Natural killer cell (primary cell): Measurements from ENCODE around the gene LDHAL6A. TPM values are rescaled to one million over a fixed set of nuclear protein-coding genes. Genes with fewer than 3 reads are reported as not detected.
"Not testable (repeated sequence)": the region's sequence is repeated elsewhere in the genome, so short reads cannot be mapped to it uniquely, and the experiment has no call there.

ENCODE experiments used
- ATAC-seq, 3 donors: fragments of 150-1000 bp in 2 of 3; fragments of 200-7000 bp in 1 of 3; cut with Tn5 transposase; 1 replicate in 1 of 3; 2 replicates in 2 of 3; pipeline ENCODE4 v1.10.0; 2021; ENCODE audit warnings: mild to moderate bottlenecking in 2 of 3, moderate library complexity in 2 of 3
- DNase-seq, 2 donors: peaks; one replicate each; pipeline versions ENCODE4 v3.0.0 to v3.0.0-alpha.2; 2013 to 2021; ENCODE audit warnings: mixed read lengths in 1 of 2
- H3K27ac ChIP-seq: one replicate; pipeline ENCODE4 v1.5.1; 2013; ENCODE audit warnings: mild to moderate bottlenecking, low read length
- H3K27me3 ChIP-seq: one replicate; pipeline ENCODE4 v1.6.1; 2013; ENCODE audit warnings: low read length; ENCODE audit not compliant: control insufficient read depth, insufficient read depth
- H3K36me3 ChIP-seq: one replicate; pipeline ENCODE4 v1.6.1; 2013; ENCODE audit warnings: low read length; ENCODE audit not compliant: control insufficient read depth, insufficient read depth
- H3K4me1 ChIP-seq: one replicate; pipeline ENCODE4 v1.6.1; 2013; ENCODE audit warnings: low read length; ENCODE audit not compliant: control insufficient read depth, insufficient read depth
- H3K4me3 ChIP-seq: one replicate; pipeline ENCODE4 v1.5.1; 2013; ENCODE audit warnings: low read length
- H3K9me3 ChIP-seq: one replicate; pipeline ENCODE4 v1.6.1; 2013; ENCODE audit warnings: low read length; ENCODE audit not compliant: control insufficient read depth, insufficient read depth
- H3K27ac Mint-ChIP-seq, 2 donors: one replicate each; pipeline ENCODE4 v1.8.0; 2022; ENCODE audit warnings: mild to moderate bottlenecking in 2 of 2, mixed read lengths in 2 of 2, moderate library complexity in 1 of 2
- H3K27me3 Mint-ChIP-seq, 2 donors: one replicate each; pipeline ENCODE4 v1.8.0; 2022; ENCODE audit warnings: low read depth in 2 of 2, mixed read lengths in 2 of 2
- H3K36me3 Mint-ChIP-seq: one replicate; pipeline ENCODE4 v1.8.0; 2022; ENCODE audit warnings: mixed read lengths
- H3K4me1 Mint-ChIP-seq, 2 donors: one replicate each; pipeline ENCODE4 v1.8.0; 2022; ENCODE audit warnings: mixed read lengths in 2 of 2
- H3K4me3 Mint-ChIP-seq: one replicate; pipeline ENCODE4 v1.8.0; 2022; ENCODE audit warnings: mild to moderate bottlenecking, moderate library complexity, mixed read lengths
- H3K9me3 Mint-ChIP-seq, 2 donors: one replicate each; pipeline ENCODE4 v1.8.0; 2022; ENCODE audit warnings: mixed read lengths in 2 of 2
- CTCF ChIP-seq: fragments of 200-600 bp; IDR thresholded peaks from one replicate; pipeline ENCODE4 v1.8.0; 2022; ENCODE audit warnings: antibody characterized with exemption
- WGBS: methylation state at CpG from one replicate; pipeline ENCODE4 v1.1.7; 2013; ENCODE audit warnings: missing lambda C conversion rate; ENCODE audit not compliant: insufficient coverage; 5-methylcytosine and 5-hydroxymethylcytosine counted together
- intact Hi-C: fragments of 100-400 bp; cut with micrococcal nuclease; formaldehyde crosslinking; loops from one replicate; pipeline ENCODE4 v1.14.2; 2022
- total RNA-seq, 4 donors: library from RNA; stranded (reverse); fragments of 120-200 nt in 1 of 4; gene quantifications; one replicate each; pipeline versions ENCODE4 v1.2.3 to v1.2.4, GENCODE V29; 2013 to 2022

The LDHAL6A gene
- under 1 TPM; 0.15 to 0.82 (median 0.72) TPM for total RNA-seq
- total RNA-seq (2013): 0.34 TPM

DNA sequence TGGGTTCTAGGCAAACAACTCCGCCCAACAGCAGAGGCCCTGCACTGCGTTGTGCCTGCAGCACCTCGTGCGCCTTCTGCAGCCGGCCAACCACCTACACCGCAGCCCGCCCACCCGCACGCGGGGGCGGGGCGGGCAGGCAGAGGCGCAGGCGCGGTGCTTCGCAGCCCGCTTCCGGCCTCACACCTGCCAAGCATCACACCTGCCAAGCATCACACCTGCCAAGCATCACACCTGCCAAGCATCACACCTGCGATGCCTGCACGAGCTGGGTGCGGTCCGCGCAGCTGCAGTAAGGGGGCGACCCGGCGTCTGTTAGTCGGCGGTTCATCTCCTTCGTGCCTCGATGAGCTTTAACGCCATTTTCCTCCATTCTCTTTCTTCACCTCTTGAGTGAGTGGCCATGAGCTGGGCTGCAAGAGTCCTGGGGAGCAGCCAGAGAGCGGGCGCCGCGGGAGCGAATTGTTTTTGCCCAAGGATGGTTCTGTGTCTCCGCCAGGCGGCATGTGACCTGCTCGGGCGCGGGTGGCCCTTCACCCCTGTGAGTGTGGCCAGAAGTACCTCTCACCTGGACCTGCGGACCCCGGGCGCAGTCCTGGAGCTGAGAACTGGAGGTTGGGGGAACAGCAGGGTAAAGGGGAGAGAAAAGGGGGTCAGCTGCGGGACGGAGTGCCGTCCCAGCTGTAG lies at the start of gene LDHAL6A:
Gene LDHAL6A (plus strand): TSS at position 171 of the 687 bp plus-strand sequence. CDS start 825 bp downstream, outside the sequence.
- Mint-ChIP-seq H3K36me3 (no peaks in the 10 kb centered on the region), H3K4me1 (peaks cover 0 to 6% of the 10 kb centered on the region in 2 donors), H3K27me3 (no peaks in the 10 kb centered on the region), H3K9me3 (no peaks in the 10 kb centered on the region), H3K27ac (peak within 1 kb of the TSS in 1 of 2 donors; percentile 19), H3K4me3 (peak within 1 kb of the TSS; percentile 49)
- intact Hi-C loops: no loop called here
- Histone ChIP-seq H3K4me3 (no peak within 1 kb of the TSS), H3K27ac (no peak within 1 kb of the TSS), H3K27me3 (no peaks in the 10 kb centered on the region), H3K36me3 (no peaks in the 10 kb centered on the region), H3K9me3 (no peaks in the 10 kb centered on the region), H3K4me1 (no peaks in the 10 kb centered on the region)
- DNase-seq (peak; percentile 5 to 25), ATAC-seq (peak; percentile 53 to 89 (median 76))
- no peak for TF ChIP-seq CTCF
- 69% methylated on average over 47 of the region's 47 CpGs for WGBS

- H3K9me3 Mint-ChIP-seq, H3K27me3 Mint-ChIP-seq, H3K27ac ChIP-seq, H3K27ac Mint-ChIP-seq, ATAC-seq, H3K27me3 ChIP-seq, H3K4me3 Mint-ChIP-seq, DNase-seq, intact Hi-C loops, H3K4me1 ChIP-seq, H3K4me3 ChIP-seq, H3K9me3 ChIP-seq: not testable (repeated sequence)
- 100% methylated on average over 3 of the region's 3 CpGs for WGBS
- peaks cover 28% of the 10 kb centered on the region for H3K36me3 Mint-ChIP-seq
- H3K36me3 ChIP-seq: peaks cover 56% of the 10 kb centered on the region
- H3K4me1 Mint-ChIP-seq: peaks cover 4 to 12% of the 10 kb centered on the region in 2 donors
Observed at GRCh38 chr11:18407400-18407799, 48.3 kb upstream of the LDHAL6A start.

- H3K36me3 Mint-ChIP-seq: peaks cover 15% of the 10 kb centered on the region
- H3K4me3 ChIP-seq: no peak overlapping the region
- no peaks in the 10 kb centered on the region for H3K9me3 Mint-ChIP-seq
- no peak overlapping the region for H3K27ac ChIP-seq
- DNase-seq (no peak), ATAC-seq (no peak)
- H3K4me3 Mint-ChIP-seq: no peak overlapping the region
- no peak overlapping the region for H3K27ac Mint-ChIP-seq
- H3K4me1 Mint-ChIP-seq: peaks cover 4 to 13% of the 10 kb centered on the region in 2 donors
- H3K27me3 Mint-ChIP-seq: no peaks in the 10 kb centered on the region
- no peak for TF ChIP-seq CTCF
- H3K27me3 ChIP-seq: no peaks in the 10 kb centered on the region
- peaks cover 5% of the 10 kb centered on the region for H3K4me1 ChIP-seq
- H3K9me3 ChIP-seq: no peaks in the 10 kb centered on the region
- peaks cover 42% of the 10 kb centered on the region for H3K36me3 ChIP-seq
- intact Hi-C loops: no loop called here
- 96% methylated on average over 7 of the region's 9 CpGs for WGBS
Observed at GRCh38 chr11:18408558-18409291, 46.9 kb upstream of the LDHAL6A start.

DNA sequence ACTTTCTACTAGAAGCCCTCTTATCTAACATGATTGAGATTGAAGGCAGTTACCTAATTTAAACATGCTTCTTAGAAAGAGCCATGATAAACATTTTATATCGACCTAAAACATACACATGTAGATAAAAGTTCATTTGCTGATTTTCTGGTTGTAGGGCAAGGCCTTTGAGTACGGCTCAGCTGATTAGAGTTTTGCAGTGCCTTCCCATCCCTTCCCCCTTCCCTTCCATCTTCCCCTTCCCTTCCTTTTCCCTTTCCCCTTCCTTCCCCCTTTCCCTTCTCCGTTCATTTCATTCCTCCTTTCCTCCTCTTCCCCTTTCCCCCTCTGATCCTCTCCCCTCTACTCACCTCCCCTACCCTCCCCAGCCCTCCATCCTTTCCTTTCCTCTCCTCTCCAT lies 39.2 kb upstream of the LDHAL6A start:
- no peak for TF ChIP-seq CTCF
- intact Hi-C loops: no loop called here
- 82% methylated on average over 2 of the region's 3 CpGs for WGBS

More for the DNA sequence above, 39.2 kb upstream of the LDHAL6A start:
- Mint-ChIP-seq H3K4me3 (no peak overlapping the region), H3K27ac (no peak overlapping the region), H3K9me3 (no peaks in the 10 kb centered on the region), H3K4me1 (peaks cover 4 to 7% of the 10 kb centered on the region in 2 donors), H3K27me3 (no peaks in the 10 kb centered on the region), H3K36me3 (no peaks in the 10 kb centered on the region)
- Histone ChIP-seq H3K27me3 (peaks cover 2% of the 10 kb centered on the region), H3K9me3 (no peaks in the 10 kb centered on the region), H3K4me3 (no peak overlapping the region), H3K4me1 (peaks cover 5% of the 10 kb centered on the region), H3K36me3 (no peaks in the 10 kb centered on the region), H3K27ac (no peak overlapping the region)
- DNase-seq: no peak
- no peak for ATAC-seq
